ENCODE measurements around the gene HERC6. TPM values are rescaled to one million over a fixed set of nuclear protein-coding genes. Genes with fewer than 3 reads are reported as not detected.

The HERC6 gene
- total RNA-seq, 1 donor from 2014 or later: 7.3 TPM

DNA sequence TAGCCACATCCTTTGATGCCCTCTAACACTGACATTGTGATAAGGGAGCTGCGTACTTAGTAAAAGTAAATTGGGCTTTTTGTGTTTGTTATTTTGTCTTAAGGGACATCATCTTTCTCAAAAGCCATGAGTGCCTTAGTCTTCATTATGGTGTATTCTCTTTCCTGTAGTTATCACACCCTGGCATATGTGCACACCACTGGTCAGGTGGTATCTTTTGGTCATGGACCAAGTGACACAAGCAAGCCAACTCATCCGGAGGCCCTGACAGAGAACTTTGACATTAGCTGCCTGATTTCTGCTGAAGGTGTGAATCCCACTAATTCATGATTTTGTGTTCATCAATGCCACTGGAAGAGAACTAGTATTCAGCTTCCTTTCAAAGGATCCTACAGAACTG lies 18.0 kb downstream of the HERC6 start:
- Mint-ChIP-seq H3K4me3 (ENCODE audit: low read depth) (no peak overlapping the region), H3K27me3 (no peaks in the 10 kb centered on the region), H3K9me3 (ENCODE audit: low read depth) (peaks cover 4% of the 10 kb centered on the region), H3K27ac (no peak overlapping the region), H3K4me1 (ENCODE audit: low read depth) (peaks cover 3% of the 10 kb centered on the region), H3K36me3 (ENCODE audit: insufficient read depth) (peaks cover 6% of the 10 kb centered on the region)
- TF ChIP-seq, protein P1, sequence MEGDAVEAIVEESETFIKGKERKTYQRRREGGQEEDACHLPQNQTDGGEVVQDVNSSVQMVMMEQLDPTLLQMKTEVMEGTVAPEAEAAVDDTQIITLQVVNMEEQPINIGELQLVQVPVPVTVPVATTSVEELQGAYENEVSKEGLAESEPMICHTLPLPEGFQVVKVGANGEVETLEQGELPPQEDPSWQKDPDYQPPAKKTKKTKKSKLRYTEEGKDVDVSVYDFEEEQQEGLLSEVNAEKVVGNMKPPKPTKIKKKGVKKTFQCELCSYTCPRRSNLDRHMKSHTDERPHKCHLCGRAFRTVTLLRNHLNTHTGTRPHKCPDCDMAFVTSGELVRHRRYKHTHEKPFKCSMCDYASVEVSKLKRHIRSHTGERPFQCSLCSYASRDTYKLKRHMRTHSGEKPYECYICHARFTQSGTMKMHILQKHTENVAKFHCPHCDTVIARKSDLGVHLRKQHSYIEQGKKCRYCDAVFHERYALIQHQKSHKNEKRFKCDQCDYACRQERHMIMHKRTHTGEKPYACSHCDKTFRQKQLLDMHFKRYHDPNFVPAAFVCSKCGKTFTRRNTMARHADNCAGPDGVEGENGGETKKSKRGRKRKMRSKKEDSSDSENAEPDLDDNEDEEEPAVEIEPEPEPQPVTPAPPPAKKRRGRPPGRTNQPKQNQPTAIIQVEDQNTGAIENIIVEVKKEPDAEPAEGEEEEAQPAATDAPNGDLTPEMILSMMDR (IDR thresholded peaks at IDR 0.05; ENCODE audit: unreplicated experiment): no peak
- no peak for DNase-seq (ENCODE audit: low spot score, unreplicated experiment)

DNA sequence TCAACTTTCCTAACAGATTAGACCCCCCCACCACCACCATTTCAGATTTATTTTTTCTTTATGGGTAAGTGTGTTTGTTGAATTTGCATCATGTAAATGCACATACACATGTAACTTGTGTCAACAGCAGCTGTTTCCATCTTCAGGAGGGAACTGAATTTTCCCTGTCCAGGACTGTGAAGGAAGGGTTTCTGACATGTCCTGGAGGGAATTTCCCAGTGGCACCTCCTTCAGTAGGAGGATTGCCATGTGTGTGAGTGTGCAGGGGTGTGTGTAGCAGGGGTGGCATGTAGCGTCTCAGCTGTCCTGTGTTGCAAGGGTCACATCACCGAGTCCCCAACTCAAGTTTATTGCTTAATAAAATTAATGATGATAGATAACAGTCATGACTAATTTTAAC lies 19.7 kb downstream of the HERC6 start:
- Mint-ChIP-seq H3K9me3 (ENCODE audit: low read depth) (peaks cover 4% of the 10 kb centered on the region), H3K27ac (no peak overlapping the region), H3K36me3 (ENCODE audit: insufficient read depth) (peaks cover 5% of the 10 kb centered on the region), H3K4me3 (ENCODE audit: low read depth) (no peak overlapping the region), H3K27me3 (no peaks in the 10 kb centered on the region), H3K4me1 (ENCODE audit: low read depth) (peaks cover 3% of the 10 kb centered on the region)
- DNase-seq (ENCODE audit: low spot score, unreplicated experiment): no peak
- TF ChIP-seq, protein P1 (IDR thresholded peaks at IDR 0.05; ENCODE audit: unreplicated experiment): no peak

DNA sequence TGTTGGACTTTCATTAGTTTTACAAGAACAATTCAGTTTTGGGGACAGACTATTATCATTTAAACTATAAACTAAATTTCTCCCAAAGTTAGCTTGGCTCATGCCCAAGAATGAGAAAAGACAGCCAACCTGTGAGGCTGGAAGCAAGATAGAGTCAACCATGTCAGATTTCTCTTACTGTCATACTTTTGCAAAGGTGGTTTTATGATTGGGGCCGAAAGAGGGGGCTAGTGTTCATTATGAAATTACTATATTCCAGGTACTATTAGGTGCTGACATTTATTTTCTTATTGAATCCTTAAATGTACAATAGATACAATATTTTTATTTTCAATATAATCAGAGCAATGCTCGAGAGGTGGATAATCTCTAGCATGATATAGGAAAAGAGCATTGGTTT lies 30.6 kb downstream of the HERC6 start:
- Mint-ChIP-seq H3K27me3 (no peaks in the 10 kb centered on the region), H3K4me1 (ENCODE audit: low read depth) (no peaks in the 10 kb centered on the region), H3K27ac (no peak overlapping the region), H3K36me3 (ENCODE audit: insufficient read depth) (peaks cover 5% of the 10 kb centered on the region), H3K9me3 (ENCODE audit: low read depth) (peaks cover 4% of the 10 kb centered on the region), H3K4me3 (ENCODE audit: low read depth) (no peak overlapping the region)
- TF ChIP-seq, protein P1 (IDR thresholded peaks at IDR 0.05; ENCODE audit: unreplicated experiment): no peak
- no peak for DNase-seq (ENCODE audit: low spot score, unreplicated experiment)

DNA sequence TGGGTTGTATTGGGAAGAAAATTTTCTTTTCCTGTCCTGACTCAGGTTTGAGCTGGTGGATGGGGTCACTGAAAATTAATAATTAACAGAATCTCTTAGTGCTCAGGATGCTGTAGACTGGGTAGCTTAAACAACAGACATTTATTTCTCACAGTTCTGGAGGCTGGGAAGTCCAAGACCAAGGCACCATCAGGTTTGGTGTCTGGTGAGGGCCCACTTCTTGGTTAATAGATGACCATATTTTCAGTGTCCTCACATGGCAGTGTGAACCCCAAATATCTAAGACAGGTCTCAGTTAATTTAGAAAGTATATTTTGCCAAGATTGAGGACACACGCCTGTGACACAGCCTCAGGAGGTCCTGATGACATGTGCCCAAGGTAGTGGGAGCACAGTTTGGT lies 31.1 kb downstream of the HERC6 start:
- TF ChIP-seq, protein P1 (IDR thresholded peaks at IDR 0.05; ENCODE audit: unreplicated experiment): no peak
- H3K27ac Mint-ChIP-seq: no peak overlapping the region
- peaks cover 4% of the 10 kb centered on the region for H3K9me3 Mint-ChIP-seq (ENCODE audit: low read depth)
- no peak overlapping the region for H3K4me3 Mint-ChIP-seq (ENCODE audit: low read depth)
- no peaks in the 10 kb centered on the region for H3K27me3 Mint-ChIP-seq
- no peak for DNase-seq (ENCODE audit: low spot score, unreplicated experiment)
- H3K4me1 Mint-ChIP-seq (ENCODE audit: low read depth): no peaks in the 10 kb centered on the region
- H3K36me3 Mint-ChIP-seq (ENCODE audit: insufficient read depth): peaks cover 5% of the 10 kb centered on the region

DNA sequence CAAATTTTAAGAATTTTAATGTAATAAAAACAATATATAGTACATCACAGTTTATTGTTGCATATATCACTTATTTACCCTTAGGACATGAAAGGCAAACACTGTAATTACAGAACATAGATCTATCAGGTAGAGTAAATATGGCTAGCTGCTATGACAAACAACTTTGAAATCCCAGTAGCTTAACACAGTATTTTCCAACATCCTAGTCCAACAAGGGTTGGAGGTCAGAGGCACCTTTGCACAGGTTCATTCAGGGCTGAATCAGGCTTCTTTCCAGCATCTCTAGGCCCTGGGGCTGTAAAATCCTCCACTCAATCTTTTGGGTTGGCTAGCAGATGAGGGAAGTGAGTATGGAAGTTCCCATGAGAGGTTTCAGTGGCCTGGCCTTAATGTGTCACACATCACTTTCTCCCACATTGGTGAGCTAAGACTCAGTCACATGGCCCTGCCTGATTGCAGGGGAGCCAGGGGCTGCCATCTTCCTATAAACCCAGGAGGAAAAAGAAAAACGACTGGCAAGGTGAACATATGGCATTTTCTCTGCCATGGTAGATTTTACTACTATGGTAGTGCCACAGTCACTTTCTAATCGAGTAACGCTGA lies 32.9 kb downstream of the HERC6 start:
- Mint-ChIP-seq H3K9me3 (ENCODE audit: low read depth) (peaks cover 4% of the 10 kb centered on the region), H3K27me3 (no peaks in the 10 kb centered on the region), H3K4me1 (ENCODE audit: low read depth) (no peaks in the 10 kb centered on the region), H3K4me3 (ENCODE audit: low read depth) (no peak overlapping the region), H3K27ac (no peak overlapping the region), H3K36me3 (ENCODE audit: insufficient read depth) (peaks cover 5% of the 10 kb centered on the region)
- TF ChIP-seq, protein P1 (IDR thresholded peaks at IDR 0.05; ENCODE audit: unreplicated experiment): no peak
- no peak for DNase-seq (ENCODE audit: low spot score, unreplicated experiment)

Data from progenitor cell of endocrine pancreas (in vitro differentiated cells).